K562 (cell line): ENCODE data around the gene HFE. TPM values are rescaled to one million over a fixed set of nuclear protein-coding genes. Genes with fewer than 3 reads are reported as not detected.

Experiments used
- BHLHE40 ChIP-seq: IDR thresholded peaks from 2 replicates; pipeline ENCODE4 v1.6.1; 2011; ENCODE audit warnings: low read length, improper control_type of control experiment
- BRF2 ChIP-seq: IDR thresholded peaks from 3 replicates; pipeline ENCODE4 v1.6.1; 2011; ENCODE audit warnings: borderline replicate concordance, mild to moderate bottlenecking; ENCODE audit not compliant: insufficient read length, insufficient read depth
- ELF1 ChIP-seq: fragments of 200-800 bp; sonication (Bioruptor generic); IDR thresholded peaks from 2 replicates; pipeline ENCODE4 v1.6.1; 2016; ENCODE audit warnings: missing genetic modification characterization, missing compliant biosample characterization
- GABPA ChIP-seq: fragments of 200-800 bp; sonication (Bioruptor generic); conservative IDR thresholded peaks from 2 replicates; pipeline ENCODE4 v1.6.1; 2016; ENCODE audit warnings: low read depth, missing genetic modification characterization, missing compliant biosample characterization
- LEF1 ChIP-seq: fragments of 450-650 bp; IDR thresholded peaks from 2 replicates; pipeline ENCODE4 v1.6.1; 2016; ENCODE audit warnings: mild to moderate bottlenecking
- NFE2 ChIP-seq: IDR thresholded peaks from 2 replicates; pipeline ENCODE4 v1.6.1; 2014; ENCODE audit warnings: antibody characterized with exemption, low read depth
- NFRKB ChIP-seq: fragments of 450-650 bp; IDR thresholded peaks from 2 replicates; pipeline ENCODE4 v1.6.1; 2016; ENCODE audit warnings: low read depth
- PHF20 ChIP-seq: fragments of 450-650 bp; IDR thresholded peaks from 2 replicates; pipeline ENCODE4 v1.6.1; 2018; ENCODE audit not compliant: partially characterized antibody
- PTTG1 ChIP-seq: fragments of 450-650 bp; IDR thresholded peaks from 2 replicates; pipeline ENCODE4 v1.6.1; 2016; ENCODE audit warnings: low read depth, mild to moderate bottlenecking, missing genetic modification characterization, missing compliant biosample characterization
- SIN3A ChIP-seq, 2 experiments: fragments of 150-350 bp in 1 of 2; IDR thresholded peaks; 2 replicates each; pipeline ENCODE4 v1.6.1; 2011 to 2016; ENCODE audit warnings: borderline replicate concordance in 2 of 2, low read depth in 2 of 2, low read length in 2 of 2, mild to moderate bottlenecking in 2 of 2, moderate library complexity in 2 of 2; ENCODE audit not compliant: control insufficient read depth in 1 of 2
- SMAD1 ChIP-seq: fragments of 150-350 bp; IDR thresholded peaks from 2 replicates; pipeline ENCODE4 v1.6.1; 2014; ENCODE audit warnings: low read length, low read depth; ENCODE audit not compliant: partially characterized antibody
- SP1 ChIP-seq: sonication (generic); formaldehyde crosslinking; IDR thresholded peaks from 2 replicates; pipeline ENCODE4 v1.8.1; 2022; ENCODE audit warnings: mild to moderate bottlenecking, missing genetic modification reagents
- TAF7 ChIP-seq: fragments of 450-650 bp; IDR thresholded peaks from 2 replicates; pipeline ENCODE4 v1.6.1; 2016; ENCODE audit warnings: missing genetic modification characterization, missing compliant biosample characterization
- TARDBP ChIP-seq: fragments of 450-650 bp; IDR thresholded peaks from 2 replicates; pipeline ENCODE4 v1.6.1; 2016
- TCF15 ChIP-seq: fragments of 250-450 bp; sonication (Bioruptor Pico); IDR thresholded peaks from 2 replicates; pipeline ENCODE4 v1.8.0; 2022; ENCODE audit warnings: moderate library complexity, mild to moderate bottlenecking, inconsistent platforms
- TFAP4 ChIP-seq: sonication (generic); formaldehyde crosslinking; IDR thresholded peaks from 2 replicates; pipeline ENCODE4 v1.8.0; 2022; ENCODE audit warnings: missing genetic modification reagents, mild to moderate bottlenecking, moderate library complexity, borderline replicate concordance
- TGIF2 ChIP-seq: sonication (generic); formaldehyde crosslinking; IDR thresholded peaks from 2 replicates; pipeline ENCODE4 v1.8.1; 2022; ENCODE audit warnings: mild to moderate bottlenecking, missing genetic modification reagents, moderate library complexity
- ZNF184 ChIP-seq: sonication (generic); formaldehyde crosslinking; IDR thresholded peaks from 2 replicates; pipeline ENCODE4 v1.5.0; 2020; ENCODE audit warnings: missing genetic modification reagents
- ZNF507 ChIP-seq: conservative IDR thresholded peaks from 2 replicates; pipeline ENCODE4 v1.6.1; 2017; ENCODE audit warnings: missing genetic modification characterization, missing compliant biosample characterization
- ZNF668 ChIP-seq: fragments of 250-450 bp; sonication (Bioruptor Pico); IDR thresholded peaks from 2 replicates; pipeline ENCODE4 v1.8.0; 2022; ENCODE audit warnings: mild to moderate bottlenecking, inconsistent platforms
- ZNF740 ChIP-seq, 3 experiments: fragments of 200-800 bp in 1 of 3; sonication (Bioruptor generic) in 1 of 3; sonication (generic) in 1 of 3; formaldehyde crosslinking in 1 of 3; IDR thresholded peaks; 2 replicates each; pipeline versions ENCODE4 v1.6.1 to v1.8.0; 2016 to 2022; ENCODE audit warnings: mild to moderate bottlenecking in 2 of 3, missing compliant biosample characterization in 2 of 3, missing genetic modification characterization in 2 of 3, missing genetic modification reagents in 1 of 3
- polyA plus RNA-seq, 8 experiments: library from polyadenylated mRNA; depleted of rRNA in 4 of 8; stranded (reverse) in 5 of 8; unstranded in 3 of 8; fragments of >200 nt; fragmentation: Nextera tagmentation in 2 of 8; fragmentation: Illumina TruSeq in 1 of 8; extraction: Ambion mirVana in 2 of 8; extraction: Trizol in 1 of 8; gene quantifications; 2 replicates each; pipeline versions ENCODE4 v1.2.1 to v1.2.3, GENCODE V29; 2011 to 2014; ENCODE audit warnings: inconsistent platforms in 1 of 8, missing spikeins in 1 of 8
- total RNA-seq, 7 experiments: library from RNA; depleted of rRNA in 6 of 7; stranded (reverse); fragments of >200 nt in 6 of 7; fragmentation: Illumina TruSeq in 2 of 7; extraction: Trizol in 2 of 7; gene quantifications; 2 replicates each; pipeline versions ENCODE4 v1.2.1 to v1.2.3, GENCODE V29; 2011 to 2021; ENCODE audit warnings: low replicate concordance in 1 of 7

HFE gene
- total and polyA plus RNA-seq, 9 of the 15 experiments (the other 6 are each of a cell fraction or from before 2014, with no cell fraction given), result 0.14 to 1.2 (median 0.76) TPM

- TF ChIP-seq TGIF2 (no peak), ZNF507 (tag) (no peak), SP1 (CRISPR knock-in tag) (peak; percentile 38; the same call in 1 of the 2 replicates), BRF2 (no peak), ZNF184 (CRISPR knock-in tag) (no peak), ZNF668 (CRISPR knock-in tag) (no peak), BHLHE40 (peak; percentile 40; the same call in 1 of the 2 replicates), PTTG1 (tag) (no peak), NFE2 (peak; percentile 87), ZNF740 (CRISPR knock-in tag; IDR thresholded peaks at IDR 0.05) (0 out of 2 replicates have a peak, but pooled peaks have one; percentile 48), ZNF740 (tag; IDR thresholded peaks at IDR 0.05) (no peak), TCF15 (no peak), ELF1 (tag) (peak; percentile 73), TARDBP (peak; percentile 41; the same call in 1 of the 2 replicates), PHF20 (peak; percentile 56), LEF1 (peak; percentile 54; the same call in 1 of the 2 replicates), SIN3A (IDR thresholded peaks at IDR 0.05; ENCODE audit: borderline replicate concordance in 2 of 2, control insufficient read depth in 1 of 2, low read depth in 2 of 2, low read length in 2 of 2) (peak; percentile 64; a peak in 2 of 4 replicates), GABPA (tag) (peak; percentile 51; the same call in 1 of the 2 replicates), TFAP4 (CRISPR knock-in tag) (peak; percentile 90), NFRKB (peak; percentile 37; the same call in 1 of the 2 replicates), SMAD1 (peak; percentile 37), TAF7 (tag) (peak; percentile 24; the same call in 1 of the 2 replicates)
These were observed at the start of gene HFE (continued) for GRCh38 chr6:26087284-26088115.
